Measurements from ENCODE around the gene CTNND2. TPM values are rescaled to one million over a fixed set of nuclear protein-coding genes. Genes with fewer than 3 reads are reported as not detected.

The CTNND2 gene
- total and polyA plus RNA-seq, 3 donors from 2014 or later: 9.1 to 17.2 (median 11.3) TPM

GRCh38 chr5:10949856-10950630 lies 954.2 kb downstream of the CTNND2 start:
- H3K9me3 ChIP-seq: no peaks in the 10 kb centered on the region
- no peaks in the 10 kb centered on the region for H3K4me1 ChIP-seq
- DNase-seq: no peak
- TF ChIP-seq POLR2A (IDR thresholded peaks at IDR 0.05) (no peak), CTCF (IDR thresholded peaks at IDR 0.05) (no peak)
- no peak overlapping the region for H3K27ac ChIP-seq
- no peak overlapping the region for H3K4me3 ChIP-seq
- H3K36me3 ChIP-seq (ENCODE audit: low read depth, missing control alignments): no peaks in the 10 kb centered on the region
- WGBS, 2 donors: 92 to 93% methylated on average over 5 of the region's 5 CpGs
- H3K27me3 ChIP-seq: no peaks in the 10 kb centered on the region
- intact Hi-C loops (cut with DNase I; ENCODE audit: low total_unique reads): no loop called here

- TF ChIP-seq CTCF (IDR thresholded peaks at IDR 0.05): no peak
- TF ChIP-seq POLR2A (IDR thresholded peaks at IDR 0.05): no peak
- no peak for DNase-seq
- no peaks in the 10 kb centered on the region for H3K4me1 ChIP-seq
- H3K27me3 ChIP-seq: no peaks in the 10 kb centered on the region
- no peak overlapping the region for H3K27ac ChIP-seq
- no peaks in the 10 kb centered on the region for H3K36me3 ChIP-seq (ENCODE audit: low read depth, missing control alignments)
- H3K4me3 ChIP-seq: no peak overlapping the region
- intact Hi-C loops (cut with DNase I; ENCODE audit: low total_unique reads): no loop called here
- 70 to 73% methylated on average over 4 of the region's 4 CpGs for WGBS, 2 donors
- H3K9me3 ChIP-seq: no peaks in the 10 kb centered on the region
These were observed 958.2 kb downstream of the CTNND2 start for GRCh38 chr5:10946050-10946449.

- no peak for DNase-seq
- no peak overlapping the region for H3K4me3 ChIP-seq
- H3K36me3 ChIP-seq (ENCODE audit: low read depth, missing control alignments): no peaks in the 10 kb centered on the region
- intact Hi-C loops (cut with DNase I; ENCODE audit: low total_unique reads): no loop called here
- WGBS, 2 donors: 60 to 83% methylated on average over 4 of the region's 4 CpGs
- TF ChIP-seq CTCF (IDR thresholded peaks at IDR 0.05): no peak
- no peaks in the 10 kb centered on the region for H3K27me3 ChIP-seq
- H3K4me1 ChIP-seq: no peaks in the 10 kb centered on the region
- H3K9me3 ChIP-seq: no peaks in the 10 kb centered on the region
- no peak overlapping the region for H3K27ac ChIP-seq
These were observed 962.3 kb downstream of the CTNND2 start for GRCh38 chr5:10941900-10942299.

GRCh38 chr5:10936081-10936855 lies 968.0 kb downstream of the CTNND2 start:
- intact Hi-C loops (cut with DNase I; ENCODE audit: low total_unique reads): no loop called here
- H3K36me3 ChIP-seq (ENCODE audit: low read depth, missing control alignments): no peaks in the 10 kb centered on the region
- DNase-seq: no peak
- H3K27ac ChIP-seq: no peak overlapping the region
- no peaks in the 10 kb centered on the region for H3K9me3 ChIP-seq
- WGBS, 2 donors: 88 to 89% methylated on average over 14 of the region's 14 CpGs
- TF ChIP-seq CTCF (IDR thresholded peaks at IDR 0.05): no peak
- TF ChIP-seq POLR2A (IDR thresholded peaks at IDR 0.05): no peak
- H3K4me3 ChIP-seq: no peak overlapping the region
- no peaks in the 10 kb centered on the region for H3K27me3 ChIP-seq
- no peaks in the 10 kb centered on the region for H3K4me1 ChIP-seq
